Stimulated activated CD4-positive, alpha-beta T cell treated with anti-CD3 and anti-CD28 coated beads, TNF-alpha, amount 100 ng/mL, for 1 hour (primary cell): ENCODE data around the gene PKP3.
"Not testable (repeated sequence)": the region's sequence is repeated elsewhere in the genome, so short reads cannot be mapped to it uniquely, and the experiment has no call there.

ENCODE experiments used
- DNase-seq, 3 donors: peaks; one replicate each; pipeline ENCODE4 v3.0.0-alpha.2; 2020; ENCODE audit warnings: low read depth in 3 of 3, low spot score in 1 of 3

The PKP3 gene

GRCh38 chr11:408154-409007, 14.4 kb downstream of the PKP3 start:
- no peak for DNase-seq

- DNase-seq: no peak
Observed at GRCh38 chr11:409008-409599, 15.1 kb downstream of the PKP3 start.

- DNase-seq: no peak
Observed at GRCh38 chr11:409600-410483, 15.8 kb downstream of the PKP3 start.

- not testable (repeated sequence) for DNase-seq
Observed at GRCh38 chr11:410711-411110, 16.7 kb downstream of the PKP3 start.

- not testable (repeated sequence) for DNase-seq
Observed at GRCh38 chr11:411520-411919, 17.5 kb downstream of the PKP3 start.

GRCh38 chr11:412641-413119, 18.7 kb downstream of the PKP3 start:
- no peak for DNase-seq

GRCh38 chr11:413120-414081, 19.4 kb downstream of the PKP3 start:
- no peak for DNase-seq

- no peak for DNase-seq
Observed at GRCh38 chr11:414318-414857, 20.4 kb downstream of the PKP3 start.

GRCh38 chr11:415640-416041, 21.6 kb downstream of the PKP3 start:
- DNase-seq: no peak

GRCh38 chr11:416051-416756, 22.2 kb downstream of the PKP3 start:
- DNase-seq: no peak

- DNase-seq: no peak
Observed at GRCh38 chr11:416757-417621, 23.0 kb downstream of the PKP3 start.

GRCh38 chr11:417652-418342, 23.8 kb downstream of the PKP3 start:
- no peak for DNase-seq

GRCh38 chr11:418343-419247, 24.6 kb downstream of the PKP3 start:
- DNase-seq: no peak

- no peak for DNase-seq
Observed at GRCh38 chr11:419248-420005, 25.4 kb downstream of the PKP3 start.

- no peak for DNase-seq
Observed at GRCh38 chr11:420054-420910, 26.3 kb downstream of the PKP3 start.
